ENCODE data around the gene WWC1.
"Not testable (repeated sequence)": the region's sequence is repeated elsewhere in the genome, so short reads cannot be mapped to it uniquely, and the experiment has no call there.

WWC1 gene

GRCh38 chr5:168286863-168287262 is 4.6 kb upstream of the WWC1 start:
- DNase-seq, result not testable (repeated sequence)

DNA sequence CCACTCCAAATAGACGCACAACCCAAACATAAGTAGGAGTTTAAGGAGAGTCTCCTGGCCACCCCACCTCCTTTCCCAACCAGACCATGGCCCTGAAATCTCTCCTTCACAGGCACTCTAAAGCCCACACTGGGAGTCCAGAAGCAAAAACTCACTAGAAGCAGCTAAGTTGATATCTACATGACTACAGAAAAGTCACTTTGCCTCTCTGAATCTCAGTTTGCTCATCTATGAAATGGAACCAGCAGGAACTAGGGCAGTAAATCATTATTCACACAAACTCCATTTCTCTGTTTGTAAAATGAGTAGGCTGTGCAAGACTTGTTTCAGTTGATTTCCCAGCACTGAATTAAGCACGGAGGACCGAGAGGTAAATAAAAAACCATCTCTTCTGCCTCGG is 4.1 kb upstream of the WWC1 start:
- no peak for DNase-seq

DNA sequence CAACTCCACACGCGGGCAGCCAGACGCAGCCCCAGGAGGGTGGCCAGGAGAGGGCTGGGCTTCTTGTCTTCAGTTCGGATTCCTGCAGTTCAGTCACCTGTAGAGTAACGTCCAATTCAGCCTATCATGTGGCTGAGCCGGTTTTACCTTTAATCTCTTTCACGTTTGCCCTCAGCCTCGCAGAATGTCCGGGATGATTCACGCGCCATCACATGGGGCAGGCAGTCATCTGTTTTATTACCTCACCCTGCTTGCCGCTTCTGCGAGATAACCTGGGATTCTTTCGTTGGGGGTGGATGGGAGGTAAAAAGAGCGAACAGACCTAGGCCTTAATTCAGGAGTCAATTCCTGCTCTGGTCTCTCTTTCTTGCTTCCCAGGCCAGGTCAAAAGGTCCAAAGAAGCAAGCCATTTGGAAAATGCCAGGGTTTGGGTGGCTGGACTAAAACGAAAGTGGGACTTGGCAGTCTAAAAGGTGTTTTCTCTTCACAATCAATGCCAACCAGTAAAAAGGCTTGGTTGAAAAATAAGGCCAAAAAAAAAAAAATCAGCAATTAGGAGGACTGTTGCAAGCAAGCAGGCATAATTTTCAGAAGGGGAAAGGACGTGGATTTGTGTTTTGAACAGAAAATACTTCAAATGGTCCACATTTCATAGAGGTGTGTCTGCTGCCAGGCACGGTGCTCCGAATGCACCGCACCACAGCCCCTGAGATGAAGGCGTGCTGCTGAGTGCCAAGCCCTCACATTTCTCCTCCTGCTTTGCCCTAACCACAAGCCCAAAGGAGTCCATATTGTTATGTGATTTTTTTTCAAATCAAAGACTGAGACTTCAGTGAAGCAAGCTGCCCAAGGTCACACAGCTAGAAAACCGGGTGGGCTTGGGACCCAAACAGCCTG is 2.8 kb upstream of the WWC1 start:
- DNase-seq, result no peak

DNA sequence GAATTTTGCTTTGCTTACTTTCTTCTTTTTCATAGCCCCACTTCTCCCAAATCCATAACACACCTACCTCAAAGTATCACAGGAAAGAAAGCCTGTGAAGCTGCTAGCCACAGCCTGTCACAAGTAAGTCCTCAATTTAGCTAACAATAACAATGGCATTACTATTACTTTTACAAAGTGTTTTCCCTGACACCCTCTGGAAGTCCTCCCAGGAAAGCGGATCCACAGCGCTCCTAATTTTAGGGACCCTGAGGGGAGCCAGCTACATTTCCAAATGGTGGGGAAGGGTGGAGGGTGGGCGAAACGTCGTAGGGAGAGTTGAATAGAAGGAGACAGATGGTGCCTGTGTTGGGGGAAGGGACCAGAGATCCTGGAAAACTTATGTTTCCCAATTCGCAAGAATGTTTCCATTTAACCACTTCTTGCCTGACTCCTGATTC is 523 bp upstream of the WWC1 start:
- no peak for DNase-seq

GRCh38 chr5:168291964-168292785 is 730 bp downstream of the WWC1 start:
- DNase-seq, result peak in 1 of 2 experiments; percentile 32

- no peak for DNase-seq
These were observed 1.6 kb downstream of the WWC1 start for GRCh38 chr5:168292786-168293696.

DNA sequence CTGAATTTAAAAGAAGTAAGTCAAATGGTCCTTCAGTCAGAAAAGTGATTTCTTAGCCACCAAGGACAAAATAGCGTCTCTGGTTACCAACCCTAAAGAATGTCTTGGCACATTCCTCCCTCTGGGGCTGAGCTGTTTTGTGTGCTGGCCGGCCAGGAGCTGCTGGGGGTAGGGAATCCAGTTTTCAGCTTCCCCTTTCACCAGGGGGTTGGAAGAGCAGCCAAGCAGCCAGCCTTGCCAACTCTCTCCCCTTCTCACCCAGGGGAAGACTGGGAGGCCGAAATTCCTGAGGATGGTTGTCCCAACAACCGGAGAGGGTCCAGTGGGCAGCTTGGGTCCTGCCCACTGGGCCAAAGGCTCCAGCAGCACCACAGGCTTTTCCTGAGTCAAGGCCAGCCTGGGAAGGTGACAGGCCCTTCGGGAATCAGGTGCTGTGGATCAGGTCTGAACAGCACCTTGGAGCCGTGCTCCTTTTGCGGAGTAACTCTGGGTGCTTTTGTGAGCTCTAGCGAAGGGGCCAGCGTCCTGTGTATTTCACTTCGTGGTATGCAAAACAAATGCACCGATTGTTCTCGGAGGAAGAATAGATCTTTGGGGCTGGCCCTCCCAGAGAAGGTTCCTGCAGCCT is 4.2 kb downstream of the WWC1 start:
- DNase-seq, result no peak

GRCh38 chr5:168296682-168297081 is 5.2 kb downstream of the WWC1 start:
- DNase-seq, result no peak

DNA sequence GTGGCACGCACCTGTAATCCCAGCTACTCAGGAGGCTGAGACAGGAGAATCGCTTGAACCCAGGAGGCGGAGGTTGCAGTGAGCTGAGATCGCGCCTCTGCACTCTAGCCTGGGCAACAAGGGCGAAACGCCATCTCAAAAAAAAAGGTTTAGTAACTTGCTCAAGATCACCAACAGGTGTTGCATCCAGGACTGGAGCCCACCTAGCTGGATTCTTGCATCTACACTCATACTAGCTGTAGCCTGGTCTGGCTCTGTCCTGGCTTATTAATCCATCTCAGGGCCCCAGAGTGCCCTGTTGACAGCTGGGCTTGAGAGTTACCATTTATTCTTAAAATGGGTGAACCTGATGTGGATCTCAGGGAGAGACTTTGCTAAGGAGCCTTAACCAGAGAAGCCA is 7.5 kb downstream of the WWC1 start:
- no peak for DNase-seq

GRCh38 chr5:168299372-168299771 is 7.9 kb downstream of the WWC1 start:
- no peak for DNase-seq

DNA sequence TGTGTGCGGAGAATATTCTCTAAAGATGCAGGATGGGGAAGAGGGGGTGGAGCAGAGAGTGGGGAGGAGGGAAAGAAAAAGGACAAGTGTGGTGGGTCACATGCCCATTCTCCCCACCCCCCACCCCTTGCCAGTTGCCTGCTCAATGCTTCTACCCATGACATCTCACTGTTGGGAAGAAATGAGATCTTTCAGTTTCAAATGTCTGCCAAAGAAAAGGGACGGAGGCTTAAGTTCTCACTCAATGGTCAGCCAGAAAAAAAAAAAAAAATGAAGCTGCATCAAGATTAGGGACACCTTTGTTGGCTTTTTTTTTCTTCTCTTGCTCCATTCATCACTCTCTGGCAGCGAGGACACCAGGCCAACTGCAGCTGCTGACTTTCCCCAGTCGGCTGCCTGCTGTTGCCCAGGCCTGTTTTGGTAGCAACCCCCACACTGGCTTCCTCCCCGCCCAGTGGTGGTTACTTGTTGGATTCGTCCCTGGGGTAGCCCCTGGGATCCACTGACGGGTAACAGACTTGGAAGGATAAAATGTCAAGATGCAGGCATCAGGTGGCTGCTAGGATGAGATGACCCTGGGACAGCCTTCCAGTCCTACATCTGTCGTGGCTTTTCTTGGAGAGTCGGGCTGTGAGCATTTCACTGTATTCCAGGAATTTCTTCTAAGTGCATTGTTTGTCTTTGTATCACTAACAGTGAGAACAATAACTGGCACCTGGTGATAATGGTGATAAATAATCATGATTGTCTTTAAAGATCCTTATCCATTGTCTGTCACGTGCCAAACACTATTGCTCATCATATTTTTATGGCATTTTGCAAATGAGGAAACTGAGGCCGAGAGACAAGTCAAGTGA is 9.1 kb downstream of the WWC1 start:
- DNase-seq, result no peak

DNA sequence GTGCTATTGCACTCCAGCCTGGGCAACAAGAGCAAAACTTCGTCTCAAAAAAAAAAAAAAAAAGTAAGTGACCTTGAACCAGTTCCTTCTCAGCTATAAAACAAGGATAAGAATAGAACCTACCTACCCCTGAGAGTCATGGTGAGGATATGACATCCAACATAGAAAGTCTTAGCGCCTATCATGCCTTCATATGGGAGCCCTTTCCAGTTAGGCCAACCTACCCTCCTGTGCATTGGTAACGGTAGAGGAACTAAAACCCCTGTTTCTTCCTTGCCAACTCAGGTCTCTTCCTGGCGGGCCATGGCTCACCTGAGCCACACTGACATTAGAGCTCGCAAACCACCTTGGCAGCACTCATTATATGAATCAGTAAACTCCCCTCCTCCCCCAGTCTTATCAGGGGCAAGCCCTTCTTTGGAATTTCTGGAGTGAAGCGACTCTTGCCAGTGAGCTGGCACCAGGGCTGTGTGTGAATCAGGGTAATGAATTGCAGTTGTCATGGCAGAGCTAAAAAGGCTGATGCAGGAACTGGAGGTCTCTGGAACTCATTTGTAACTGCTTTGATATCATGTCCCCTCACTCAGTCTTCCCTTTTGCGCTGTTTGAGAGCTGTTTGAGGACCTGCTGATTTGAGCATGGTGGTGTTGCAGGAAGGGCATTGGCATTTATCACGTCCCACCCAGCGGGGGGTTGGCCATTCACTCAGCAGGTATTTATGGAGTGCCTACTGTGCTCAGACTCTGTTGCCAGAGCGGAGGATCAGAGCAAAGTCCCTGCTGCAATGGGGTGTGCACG is 10.3 kb downstream of the WWC1 start:
- no peak for DNase-seq

DNA sequence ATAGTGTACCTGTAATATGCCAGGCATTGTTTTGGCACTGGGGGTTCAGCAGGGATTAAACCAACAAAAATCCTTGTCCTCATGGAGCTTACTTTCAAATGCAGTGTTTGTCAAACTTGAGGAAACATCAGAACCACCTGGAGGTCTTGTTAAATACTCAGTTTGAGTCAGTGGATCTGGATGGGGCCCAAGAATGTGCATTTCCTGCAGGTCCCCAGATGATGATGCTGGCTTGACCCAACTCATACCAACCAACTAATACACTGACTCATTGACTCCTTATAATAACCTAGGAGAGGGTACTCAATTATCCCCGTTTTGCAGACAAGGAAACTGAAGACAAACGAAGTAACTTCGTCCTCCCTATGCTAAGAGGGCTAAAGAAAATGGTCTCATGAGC is 11.3 kb downstream of the WWC1 start:
- DNase-seq, result no peak

GRCh38 chr5:168303393-168304025 is 12.1 kb downstream of the WWC1 start:
- DNase-seq, result no peak

DNA sequence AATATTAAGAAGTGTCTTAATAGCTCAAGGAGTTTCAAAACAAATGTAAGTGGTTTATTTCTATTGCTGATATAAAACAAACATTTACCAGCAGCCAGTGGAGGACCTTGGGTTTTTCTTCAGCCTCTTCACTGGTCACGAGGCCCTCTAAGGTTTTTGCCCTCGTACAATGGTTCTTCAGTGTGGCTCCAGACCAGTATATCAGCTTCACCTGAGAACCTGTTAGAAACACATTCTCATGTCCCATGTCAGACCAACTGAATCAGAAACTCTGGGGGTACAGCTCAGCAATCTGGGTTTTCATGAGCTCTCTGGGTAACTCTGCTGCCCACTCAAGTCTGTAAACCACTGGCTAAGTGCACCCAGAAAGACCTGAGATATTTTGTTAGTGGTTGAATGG is 12.9 kb downstream of the WWC1 start:
- no peak for DNase-seq

DNA sequence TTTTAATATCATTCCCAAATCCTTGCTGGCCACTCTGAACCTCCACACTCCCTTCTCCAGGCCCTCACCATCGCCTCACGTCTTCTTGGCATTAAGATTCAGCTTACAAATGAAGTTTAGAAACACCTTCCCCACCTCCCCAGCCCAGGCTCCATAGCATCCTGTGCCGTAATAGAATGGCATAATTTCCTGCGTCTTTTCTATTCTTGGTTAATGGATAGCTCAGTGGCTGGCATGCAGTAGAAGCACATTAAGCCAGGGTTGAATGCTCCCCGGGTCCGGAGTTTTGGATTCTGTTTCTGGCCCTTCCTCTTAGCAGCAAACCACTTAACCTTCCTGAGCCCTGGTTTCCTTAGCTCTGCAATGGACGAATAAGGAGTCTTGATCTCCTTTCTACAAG is 13.8 kb downstream of the WWC1 start:
- no peak for DNase-seq

DNA sequence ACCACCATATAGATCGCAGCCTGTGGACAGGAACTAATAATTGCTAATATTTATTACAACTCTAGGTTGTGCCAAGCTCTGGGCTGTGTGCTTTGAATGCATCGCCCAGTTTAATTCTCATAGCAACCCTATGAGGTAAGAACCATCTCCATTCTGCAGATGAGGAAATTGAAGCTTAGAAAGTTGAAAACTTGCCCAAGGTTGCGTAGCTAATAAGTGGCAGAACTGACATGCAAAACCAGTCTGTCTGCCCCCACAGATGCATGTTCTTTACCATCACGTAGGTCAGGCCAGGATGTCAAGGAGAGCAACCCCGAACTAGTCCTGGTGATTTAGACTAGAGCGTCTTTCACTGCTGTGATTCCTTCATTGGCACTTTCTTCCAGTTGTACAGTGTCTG is 15.6 kb downstream of the WWC1 start:
- no peak for DNase-seq

GRCh38 chr5:168307925-168308584 is 16.6 kb downstream of the WWC1 start:
- no peak for DNase-seq

GRCh38 chr5:168308976-168309598 is 17.6 kb downstream of the WWC1 start:
- DNase-seq, result no peak
